ENCODE measurements around the gene KIFC3. TPM values are rescaled to one million over a fixed set of nuclear protein-coding genes. Genes with fewer than 3 reads are reported as not detected.
"Not testable (repeated sequence)": the region's sequence is repeated elsewhere in the genome, so short reads cannot be mapped to it uniquely, and the experiment has no call there.

Gene KIFC3
- total RNA-seq, 1 donor from 2014 or later = 15.4 TPM

- Mint-ChIP-seq H3K27ac (ENCODE audit: unreplicated experiment) (no peak overlapping the region), H3K9me3 (ENCODE audit: unreplicated experiment) (no peaks in the 10 kb centered on the region), H3K27me3 (ENCODE audit: unreplicated experiment) (peaks cover 1% of the 10 kb centered on the region), H3K4me1 (ENCODE audit: unreplicated experiment) (peaks cover 11% of the 10 kb centered on the region), H3K4me3 (ENCODE audit: unreplicated experiment) (no peak overlapping the region), H3K36me3 (ENCODE audit: low read depth, unreplicated experiment) (no peaks in the 10 kb centered on the region)
- TF ChIP-seq, protein P1, sequence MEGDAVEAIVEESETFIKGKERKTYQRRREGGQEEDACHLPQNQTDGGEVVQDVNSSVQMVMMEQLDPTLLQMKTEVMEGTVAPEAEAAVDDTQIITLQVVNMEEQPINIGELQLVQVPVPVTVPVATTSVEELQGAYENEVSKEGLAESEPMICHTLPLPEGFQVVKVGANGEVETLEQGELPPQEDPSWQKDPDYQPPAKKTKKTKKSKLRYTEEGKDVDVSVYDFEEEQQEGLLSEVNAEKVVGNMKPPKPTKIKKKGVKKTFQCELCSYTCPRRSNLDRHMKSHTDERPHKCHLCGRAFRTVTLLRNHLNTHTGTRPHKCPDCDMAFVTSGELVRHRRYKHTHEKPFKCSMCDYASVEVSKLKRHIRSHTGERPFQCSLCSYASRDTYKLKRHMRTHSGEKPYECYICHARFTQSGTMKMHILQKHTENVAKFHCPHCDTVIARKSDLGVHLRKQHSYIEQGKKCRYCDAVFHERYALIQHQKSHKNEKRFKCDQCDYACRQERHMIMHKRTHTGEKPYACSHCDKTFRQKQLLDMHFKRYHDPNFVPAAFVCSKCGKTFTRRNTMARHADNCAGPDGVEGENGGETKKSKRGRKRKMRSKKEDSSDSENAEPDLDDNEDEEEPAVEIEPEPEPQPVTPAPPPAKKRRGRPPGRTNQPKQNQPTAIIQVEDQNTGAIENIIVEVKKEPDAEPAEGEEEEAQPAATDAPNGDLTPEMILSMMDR (IDR thresholded peaks at IDR 0.05; ENCODE audit: unreplicated experiment) = no peak
- no peak for DNase-seq (ENCODE audit: low spot score)
Measured at GRCh38 chr16:57818377-57819064, 16.2 kb upstream of the KIFC3 start.

DNA sequence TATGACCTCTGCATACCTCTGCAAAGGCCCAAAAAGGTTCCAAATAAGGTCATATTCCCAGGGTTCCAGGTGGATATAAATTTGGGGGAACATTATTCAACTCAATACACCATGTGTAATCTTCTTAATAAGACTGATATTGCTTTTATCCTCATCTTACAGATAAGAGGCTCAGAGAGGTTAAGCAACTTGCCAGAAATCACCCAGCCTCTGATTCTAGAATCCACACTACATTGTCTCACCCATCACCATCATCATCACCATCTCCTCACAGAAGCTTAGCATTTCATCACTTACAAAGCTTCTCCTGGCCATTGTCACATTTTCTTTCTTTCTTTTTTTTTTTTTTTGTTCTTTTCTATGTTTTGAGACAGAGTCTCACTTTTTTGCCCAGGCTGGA is 15.4 kb upstream of the KIFC3 start:
- no peak for DNase-seq (ENCODE audit: low spot score)
- H3K27me3 Mint-ChIP-seq (ENCODE audit: unreplicated experiment) = peaks cover 1% of the 10 kb centered on the region
- H3K4me1 Mint-ChIP-seq (ENCODE audit: unreplicated experiment) = peaks cover 11% of the 10 kb centered on the region
- TF ChIP-seq, protein P1 (IDR thresholded peaks at IDR 0.05; ENCODE audit: unreplicated experiment) = no peak
- no peak overlapping the region for H3K4me3 Mint-ChIP-seq (ENCODE audit: unreplicated experiment)
- no peak overlapping the region for H3K27ac Mint-ChIP-seq (ENCODE audit: unreplicated experiment)
- no peaks in the 10 kb centered on the region for H3K36me3 Mint-ChIP-seq (ENCODE audit: low read depth, unreplicated experiment)
- no peaks in the 10 kb centered on the region for H3K9me3 Mint-ChIP-seq (ENCODE audit: unreplicated experiment)

DNA sequence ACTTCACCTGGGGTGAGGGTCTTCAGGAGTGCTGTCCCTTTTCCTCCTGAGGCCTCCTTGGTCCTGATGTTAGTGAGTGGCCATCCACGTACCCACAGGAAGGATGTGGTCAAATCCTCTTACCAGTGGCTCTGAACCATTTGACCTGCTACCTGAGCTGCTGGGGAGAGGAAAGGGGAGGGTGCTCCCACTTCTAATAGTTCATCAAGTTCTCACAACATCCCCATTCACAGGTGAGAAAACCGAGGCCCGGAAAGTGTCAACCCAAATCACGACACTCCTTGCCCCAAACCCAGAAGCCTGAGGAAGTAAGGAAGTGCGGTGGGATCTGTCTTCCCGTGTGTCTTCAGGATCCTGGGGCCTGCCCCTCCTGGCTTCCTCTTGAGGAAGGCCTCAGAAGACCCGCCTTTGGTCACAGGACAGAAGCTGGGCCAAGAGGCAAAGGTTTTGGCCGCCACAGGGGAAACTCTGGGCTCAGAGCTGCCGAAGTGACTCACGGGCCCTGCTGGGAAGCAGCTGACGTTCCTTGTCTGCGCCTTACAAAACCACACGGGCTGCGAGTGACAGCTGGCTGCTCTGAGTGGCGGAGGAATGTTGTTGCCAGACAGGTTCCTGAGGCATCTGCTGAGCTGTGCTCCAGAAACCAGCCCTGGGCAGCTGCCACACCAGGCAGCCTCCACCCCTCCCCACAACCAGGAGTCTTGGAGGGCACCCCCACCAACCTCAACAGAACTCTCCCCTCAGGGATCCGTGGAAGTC is 13.9 kb upstream of the KIFC3 start:
- Mint-ChIP-seq H3K36me3 (ENCODE audit: low read depth, unreplicated experiment) (no peaks in the 10 kb centered on the region), H3K27me3 (ENCODE audit: unreplicated experiment) (peaks cover 1% of the 10 kb centered on the region)
- TF ChIP-seq, protein P1 (IDR thresholded peaks at IDR 0.05; ENCODE audit: unreplicated experiment) = no peak

DNA sequence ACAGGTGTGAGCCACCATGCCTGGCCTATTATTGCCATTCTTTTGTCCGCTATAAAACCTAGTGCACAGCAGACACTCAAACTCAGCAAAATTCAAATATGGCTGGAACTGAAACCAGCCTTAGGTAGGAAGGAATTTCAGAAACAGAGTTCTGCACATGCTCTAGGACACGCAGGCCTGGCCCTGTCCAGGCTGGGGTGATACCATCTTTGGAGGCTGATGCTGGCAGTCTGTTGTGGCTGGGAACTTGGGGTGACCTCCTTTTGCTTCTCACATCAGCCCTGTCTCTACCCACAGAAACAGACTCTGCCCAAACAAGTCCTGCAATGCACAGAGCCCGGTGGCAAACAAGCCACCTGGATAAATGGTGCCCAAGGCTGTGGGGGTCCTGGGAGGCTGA is 12.6 kb upstream of the KIFC3 start:
- Mint-ChIP-seq H3K4me3 (ENCODE audit: unreplicated experiment) (no peak overlapping the region), H3K4me1 (ENCODE audit: unreplicated experiment) (peaks cover 24% of the 10 kb centered on the region), H3K27me3 (ENCODE audit: unreplicated experiment) (peaks cover 1% of the 10 kb centered on the region), H3K27ac (ENCODE audit: unreplicated experiment) (no peak overlapping the region), H3K9me3 (ENCODE audit: unreplicated experiment) (no peaks in the 10 kb centered on the region), H3K36me3 (ENCODE audit: low read depth, unreplicated experiment) (no peaks in the 10 kb centered on the region)
- TF ChIP-seq, protein P1 (IDR thresholded peaks at IDR 0.05; ENCODE audit: unreplicated experiment) = no peak
- no peak for DNase-seq (ENCODE audit: low spot score)

More for the DNA sequence above, 13.9 kb upstream of the KIFC3 start:
- Mint-ChIP-seq H3K4me1 (ENCODE audit: unreplicated experiment) (peaks cover 11% of the 10 kb centered on the region), H3K4me3 (ENCODE audit: unreplicated experiment) (no peak overlapping the region), H3K9me3 (ENCODE audit: unreplicated experiment) (no peaks in the 10 kb centered on the region), H3K27ac (ENCODE audit: unreplicated experiment) (no peak overlapping the region)
- DNase-seq (ENCODE audit: low spot score) = no peak

- Mint-ChIP-seq H3K4me3 (ENCODE audit: unreplicated experiment) (no peak overlapping the region), H3K36me3 (ENCODE audit: low read depth, unreplicated experiment) (no peaks in the 10 kb centered on the region), H3K27me3 (ENCODE audit: unreplicated experiment) (peaks cover 1% of the 10 kb centered on the region), H3K27ac (ENCODE audit: unreplicated experiment) (no peak overlapping the region), H3K9me3 (ENCODE audit: unreplicated experiment) (no peaks in the 10 kb centered on the region), H3K4me1 (ENCODE audit: unreplicated experiment) (peaks cover 27% of the 10 kb centered on the region)
- TF ChIP-seq, protein P1 (IDR thresholded peaks at IDR 0.05; ENCODE audit: unreplicated experiment) = no peak
- DNase-seq (ENCODE audit: low spot score) = no peak
Measured at GRCh38 chr16:57813466-57813865, 11.2 kb upstream of the KIFC3 start.

- H3K4me1 Mint-ChIP-seq (ENCODE audit: unreplicated experiment) = peaks cover 31% of the 10 kb centered on the region
- DNase-seq (ENCODE audit: low spot score); H3K4me3 Mint-ChIP-seq (ENCODE audit: unreplicated experiment); H3K9me3 Mint-ChIP-seq (ENCODE audit: unreplicated experiment); H3K27me3 Mint-ChIP-seq (ENCODE audit: unreplicated experiment); H3K27ac Mint-ChIP-seq (ENCODE audit: unreplicated experiment); H3K36me3 Mint-ChIP-seq (ENCODE audit: low read depth, unreplicated experiment): not testable (repeated sequence)
Measured at GRCh38 chr16:57811340-57811739, 9.0 kb upstream of the KIFC3 start.

All from endothelial cell (in vitro differentiated cells).